RCC 7860 (cell line): ENCODE data around the gene ANHX.
A peak's percentile ranks its signal among the peaks of the same experiment; 100 is the strongest.
"Not testable (repeated sequence)": the region's sequence is repeated elsewhere in the genome, so short reads cannot be mapped to it uniquely, and the experiment has no call there.

Experiments used
- DNase-seq: peaks from one replicate; pipeline ENCODE4 v3.0.0-alpha.2; 2015; ENCODE audit warnings: low spot score
- FAIRE-seq: peaks from 2 replicates; lab custom pipeline; 2012; peaks lifted over from hg19 to GRCh38; lab: Jason Lieb, UNC

Gene ANHX

DNA sequence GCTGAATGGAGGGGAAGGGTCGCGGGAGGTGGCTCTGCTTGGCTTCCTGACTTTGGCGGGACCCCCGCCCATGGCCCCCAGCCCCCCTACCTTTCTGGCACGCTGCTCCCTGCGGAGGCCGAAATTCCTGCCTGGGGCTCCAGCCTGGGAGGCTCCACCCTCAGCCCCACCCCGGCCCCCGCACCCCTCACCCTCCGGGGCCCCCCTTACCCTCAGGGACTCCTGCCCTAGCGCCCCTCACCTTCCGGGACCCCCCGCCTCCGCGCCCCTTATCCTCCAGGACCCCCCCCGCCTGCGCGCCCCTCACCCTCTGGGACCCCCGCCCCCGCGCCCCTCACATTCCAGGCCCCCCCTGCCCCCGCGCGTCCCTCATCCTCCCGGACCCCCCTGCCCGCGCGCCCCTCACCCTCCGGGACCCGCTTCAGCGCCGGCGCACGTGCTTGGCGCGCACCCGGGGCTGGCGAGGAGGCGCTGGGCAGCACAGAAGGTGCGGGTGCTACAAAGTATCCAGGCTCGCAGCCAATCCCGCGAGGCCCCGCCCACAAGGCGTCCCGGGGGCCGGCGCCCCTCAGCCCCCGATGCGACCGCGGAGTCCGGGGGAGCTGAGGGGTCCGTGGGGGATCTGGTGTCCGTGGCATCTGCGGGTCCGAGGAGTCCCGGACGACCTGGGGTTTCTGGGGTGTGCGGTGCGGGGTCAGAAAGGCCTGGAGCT, at the start of gene ANHX:
ANHX (minus strand) TSS at position 477 of the 712 bp plus-strand sequence. CDS start 1,521 bp downstream, outside the sequence.
- DNase-seq: no peak
- no peak for FAIRE-seq

GRCh38 chr12:133264668-133265067, 29.0 kb upstream of the ANHX start:
- FAIRE-seq, DNase-seq: not testable (repeated sequence)

DNA sequence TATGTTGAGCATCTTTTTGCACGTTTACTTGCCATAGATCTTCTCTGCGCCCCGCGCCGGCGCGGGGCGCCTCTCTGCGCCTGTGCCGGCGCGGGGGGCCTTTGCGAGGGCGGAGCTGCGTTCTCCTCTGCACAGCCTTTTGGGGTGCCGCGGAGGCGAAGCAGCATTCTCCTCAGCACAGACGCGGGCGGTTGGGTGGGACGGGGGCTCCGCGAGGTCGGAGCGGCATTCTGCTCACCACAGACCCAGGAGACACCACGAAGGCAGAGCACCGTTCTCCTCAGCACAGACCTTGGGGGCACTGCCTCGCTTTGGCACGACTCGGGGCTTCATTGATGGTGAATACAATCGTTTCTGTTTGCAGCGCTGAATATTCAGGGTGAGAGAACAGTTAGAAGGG, 28.5 kb upstream of the ANHX start:
- FAIRE-seq (no peak), DNase-seq (no peak)

DNA sequence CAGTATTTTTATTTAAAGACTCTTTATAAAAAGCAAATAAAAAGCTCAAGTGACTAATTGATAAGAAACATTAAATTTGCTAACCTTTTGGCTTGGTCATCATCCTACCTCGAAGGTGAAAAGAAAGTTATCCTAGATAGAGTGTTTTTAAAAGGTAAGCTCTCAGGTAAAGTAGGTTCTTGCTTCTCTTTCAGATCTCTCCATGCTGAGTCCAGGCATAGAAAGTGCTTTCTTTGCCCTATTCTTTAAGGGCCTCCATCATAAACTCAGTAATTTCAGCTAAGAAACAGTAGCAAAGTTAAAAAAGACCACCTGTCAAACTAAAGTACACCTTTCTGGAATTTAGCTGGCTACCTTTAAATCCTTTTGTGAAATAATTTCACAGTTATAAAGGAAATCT, 20.6 kb upstream of the ANHX start:
- DNase-seq (no peak), FAIRE-seq (no peak)

- not testable (repeated sequence) for FAIRE-seq, DNase-seq
These were observed 20.2 kb upstream of the ANHX start for GRCh38 chr12:133255833-133256232.

- no peak for FAIRE-seq
- no peak for DNase-seq
These were observed 16.1 kb upstream of the ANHX start for GRCh38 chr12:133251732-133252131.

DNA sequence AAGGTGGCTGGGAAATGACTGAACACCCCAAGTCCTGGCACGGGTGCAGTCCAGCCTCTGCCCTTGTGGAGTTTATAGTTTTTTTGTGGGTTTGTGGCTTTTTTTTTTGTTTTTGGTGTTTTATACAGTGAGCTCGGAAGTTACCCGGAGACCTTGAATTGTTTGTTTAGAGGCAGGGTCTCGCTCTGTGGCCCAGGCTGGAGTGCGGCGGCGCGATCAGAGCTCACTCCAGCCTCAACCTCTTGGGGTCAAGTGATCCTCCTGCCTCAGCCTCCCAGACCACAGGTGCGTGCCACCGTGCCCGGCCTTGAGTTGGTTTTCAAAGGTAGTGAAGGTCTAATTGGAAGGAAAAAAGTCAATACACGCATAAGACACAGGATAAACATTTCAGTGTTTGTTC, 879 bp upstream of the ANHX start:
- FAIRE-seq (no peak), DNase-seq (no peak)

DNA sequence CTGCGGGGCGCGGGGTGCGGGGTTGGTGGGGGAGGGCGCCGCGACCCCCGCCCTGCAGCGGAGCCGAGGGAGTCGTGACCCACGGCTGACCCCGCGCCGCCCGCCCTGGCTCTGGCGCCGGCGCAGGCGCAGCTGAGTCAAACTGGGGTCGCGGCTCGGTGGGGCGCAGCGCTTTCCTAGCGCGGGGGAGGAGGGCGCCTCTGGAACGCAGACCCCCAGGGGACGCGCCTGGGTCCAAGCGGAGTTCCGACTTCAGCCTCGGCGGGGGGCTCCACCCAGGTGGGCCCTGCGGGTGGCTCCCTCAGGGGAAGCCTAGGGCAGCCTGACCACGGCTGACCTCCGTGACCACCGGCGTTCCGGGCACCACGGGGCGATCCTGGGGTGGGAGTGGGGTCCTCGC, 467 bp upstream of the ANHX start:
- no peak for FAIRE-seq
- DNase-seq: no peak

GRCh38 chr12:133234971-133235370, 706 bp downstream of the ANHX start:
- FAIRE-seq: no peak
- DNase-seq: no peak

DNA sequence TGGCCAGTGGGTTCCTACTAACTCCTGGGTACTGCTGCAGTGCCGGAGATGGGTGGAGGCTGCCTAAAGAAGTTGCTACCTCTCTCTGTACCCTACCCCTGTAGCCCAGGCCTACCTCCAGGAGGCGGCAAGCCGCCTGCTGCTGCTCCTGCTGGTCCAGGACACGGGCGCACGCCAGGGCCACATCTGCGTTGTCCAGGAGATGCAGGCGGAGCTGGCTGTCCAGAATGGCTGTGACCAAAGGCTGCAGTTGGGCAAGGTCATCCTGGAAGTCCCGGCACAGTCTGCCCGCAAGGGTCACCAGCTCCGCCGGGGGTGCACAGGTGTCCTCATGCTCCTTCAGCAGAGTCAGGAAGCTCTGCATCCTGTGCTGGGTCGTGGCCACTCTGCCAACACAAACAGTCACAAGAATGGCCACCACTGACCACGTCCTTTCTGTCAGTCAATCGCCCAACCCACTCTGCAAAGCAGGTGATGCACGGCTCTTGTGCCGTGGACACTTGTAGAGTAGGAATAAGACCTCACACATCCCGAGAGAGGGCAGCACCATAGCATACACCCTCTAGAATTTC, 1.6 kb downstream of the ANHX start:
- DNase-seq (no peak), FAIRE-seq (no peak)

- FAIRE-seq (no peak), DNase-seq (no peak)
These were observed 2.7 kb downstream of the ANHX start for GRCh38 chr12:133233006-133233405.

DNA sequence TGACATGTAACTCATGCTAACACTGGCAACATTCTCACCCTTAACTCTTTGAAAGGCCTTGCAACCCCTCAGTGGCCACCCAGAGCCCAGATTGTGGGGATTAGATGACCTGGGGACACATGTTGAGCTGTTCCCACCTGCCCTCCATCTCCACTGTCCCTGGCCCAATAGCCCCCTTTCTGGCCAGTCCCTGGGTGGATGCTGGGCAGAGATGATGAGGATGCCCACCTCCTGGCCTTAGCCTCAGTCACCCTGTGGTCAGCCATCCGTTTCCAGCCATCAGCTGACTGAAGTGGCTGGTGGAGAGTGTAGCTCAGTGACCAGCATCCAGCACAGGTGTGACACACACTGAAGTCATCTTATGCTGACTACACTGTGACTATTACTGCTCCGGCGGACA, 4.7 kb downstream of the ANHX start:
- FAIRE-seq (no peak), DNase-seq (peak; percentile 32)

- FAIRE-seq (no peak), DNase-seq (no peak)
These were observed 8.3 kb downstream of the ANHX start for GRCh38 chr12:133227281-133227852.

DNA sequence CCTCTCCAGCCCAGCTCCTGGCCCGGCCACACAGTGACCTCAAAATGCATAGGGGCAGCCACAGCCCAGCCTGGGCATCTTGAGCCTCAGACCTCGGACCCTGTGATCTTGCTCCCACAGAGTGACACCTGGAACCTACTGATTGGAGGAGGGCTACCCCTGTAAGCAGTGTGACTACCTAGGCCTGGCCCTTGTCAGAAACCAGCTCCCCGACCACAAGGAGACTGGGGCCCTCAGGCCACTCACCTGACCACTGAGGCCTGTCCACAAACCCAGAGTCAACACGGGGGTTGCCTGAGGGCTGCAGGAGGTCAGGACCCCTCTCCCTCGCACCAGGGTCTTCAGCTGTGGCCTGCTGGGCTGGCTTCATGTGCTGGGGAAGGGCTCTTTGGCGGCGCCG, 9.0 kb downstream of the ANHX start:
- DNase-seq: no peak
- no peak for FAIRE-seq

- FAIRE-seq (no peak), DNase-seq (no peak)
These were observed 10.2 kb downstream of the ANHX start for GRCh38 chr12:133225527-133225926.

DNA sequence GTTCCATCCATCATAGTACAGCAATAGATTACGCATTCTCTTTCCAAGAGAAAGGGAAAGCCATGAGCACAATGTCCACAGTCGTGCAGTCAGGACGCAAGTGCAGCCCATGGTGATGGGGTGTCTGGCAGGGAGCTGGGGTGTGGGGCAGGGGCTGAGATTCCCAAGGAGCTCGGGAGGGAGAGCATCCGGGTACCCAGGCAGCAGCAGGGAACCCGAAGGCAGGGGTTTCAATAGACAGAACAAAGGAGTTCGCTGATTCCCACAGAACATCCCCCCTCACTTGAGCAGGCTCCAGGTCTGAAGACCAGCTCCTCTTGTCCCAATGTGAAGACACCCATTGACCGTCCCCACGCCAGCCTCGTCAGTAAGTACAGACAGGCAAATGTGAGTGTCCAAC, 13.5 kb downstream of the ANHX start:
- FAIRE-seq: no peak
- DNase-seq: no peak

DNA sequence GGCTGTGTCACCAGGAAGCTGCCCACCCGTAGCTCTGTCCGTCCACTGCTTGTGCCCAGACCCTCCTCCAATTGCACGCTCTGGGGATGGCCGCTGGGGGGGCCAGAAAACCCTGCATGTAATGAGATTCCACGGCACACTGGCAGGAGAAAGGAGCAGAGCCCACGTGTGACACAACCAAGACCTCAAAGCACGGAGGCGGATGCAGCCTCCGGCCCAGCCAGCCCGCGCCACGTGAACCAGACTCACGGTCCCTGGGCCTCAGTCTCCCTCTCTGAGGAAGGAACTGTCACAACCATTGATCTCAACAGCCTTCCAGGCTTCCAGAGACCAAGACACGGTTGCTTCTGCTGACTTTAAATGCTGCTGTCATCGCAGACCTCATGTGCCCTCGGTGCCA, 14.4 kb downstream of the ANHX start:
- FAIRE-seq (no peak), DNase-seq (no peak)

DNA sequence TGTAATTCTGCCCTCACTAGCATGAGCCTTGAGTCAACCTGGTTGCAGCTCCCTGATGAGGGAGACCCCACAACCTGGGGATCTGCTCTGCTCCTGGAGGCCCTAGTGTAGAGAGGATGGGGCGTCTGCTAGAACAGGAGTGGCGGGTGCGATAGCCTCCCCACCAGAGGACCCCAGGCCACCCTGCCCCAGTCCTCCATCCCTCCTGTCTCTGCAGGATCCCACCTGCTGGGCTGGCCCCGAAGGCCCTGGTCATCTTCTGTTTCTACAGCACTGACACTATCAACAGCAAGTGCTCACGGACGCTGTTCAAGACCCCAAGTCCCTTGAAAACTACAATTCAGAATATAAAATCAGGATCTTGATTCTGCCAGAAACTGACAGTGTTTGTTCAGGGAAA, 15.2 kb downstream of the ANHX start:
- DNase-seq (no peak), FAIRE-seq (no peak)

- FAIRE-seq: no peak
- DNase-seq: no peak
These were observed 18.5 kb downstream of the ANHX start for GRCh38 chr12:133217219-133217618.

DNA sequence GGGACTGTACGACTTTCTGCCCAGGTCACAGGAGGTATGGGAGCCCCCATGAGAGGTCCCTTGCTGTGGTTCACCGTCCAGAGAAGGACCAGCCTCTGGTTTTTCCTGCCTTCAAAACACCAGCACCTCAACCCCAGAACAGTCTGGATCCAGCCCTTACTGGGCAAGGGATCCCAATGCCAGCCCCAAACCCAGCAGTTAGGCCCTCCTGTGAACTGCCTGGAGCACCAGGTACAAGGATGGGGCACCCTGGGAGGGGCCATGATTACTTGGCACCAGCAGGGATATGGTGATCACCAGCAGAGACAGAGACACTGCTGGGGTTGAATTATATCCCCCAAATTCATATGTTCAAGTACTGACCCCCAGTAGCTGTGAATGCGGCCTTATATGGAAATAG, 20.0 kb downstream of the ANHX start:
- FAIRE-seq (no peak), DNase-seq (no peak)

- FAIRE-seq (no peak), DNase-seq (no peak)
These were observed 29.3 kb downstream of the ANHX start for GRCh38 chr12:133206390-133206789.

GRCh38 chr12:133204264-133204603, 31.4 kb downstream of the ANHX start:
- no peak for FAIRE-seq
- DNase-seq: no peak
